ELR (cell line): ENCODE measurements around the gene GPC6.

Experiments
- DNase-seq: peaks from one replicate; pipeline ENCODE4 v3.0.0-alpha.2; 2015; ENCODE audit warnings: low read depth

GPC6 gene

DNA sequence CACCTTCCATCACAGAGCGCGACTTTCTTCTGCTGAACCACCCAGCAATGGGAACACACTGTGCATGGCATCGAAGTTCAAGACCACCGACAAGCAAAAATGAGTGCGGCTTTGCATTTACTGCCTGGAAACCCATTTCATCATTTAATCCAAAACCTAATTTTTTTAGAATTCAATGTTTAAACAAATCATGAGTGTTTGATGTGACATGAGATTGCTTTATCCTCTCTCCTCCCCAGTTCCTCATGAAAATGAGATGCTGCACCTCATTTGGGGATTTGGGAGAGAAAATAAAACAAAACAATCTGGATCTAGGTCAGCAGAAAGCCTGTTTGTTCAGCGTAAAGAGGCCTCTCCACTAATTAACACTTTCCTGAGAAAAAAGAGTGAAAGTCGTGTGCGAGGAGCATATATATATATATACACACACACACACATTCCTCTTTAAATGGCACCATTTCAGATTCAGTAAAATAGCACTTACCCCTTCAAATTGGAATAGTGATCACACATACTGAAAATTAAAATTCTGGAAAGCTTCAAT lies 1126.6 kb downstream of the GPC6 start:
- DNase-seq, result no peak

- DNase-seq, result no peak
Observed at GRCh38 chr13:94359875-94360274, 1133.3 kb downstream of the GPC6 start.

GRCh38 chr13:94362411-94362909 lies 1135.9 kb downstream of the GPC6 start:
- peak; percentile 90 for DNase-seq

- DNase-seq, result no peak
Observed at GRCh38 chr13:94366677-94367076, 1140.1 kb downstream of the GPC6 start.

- no peak for DNase-seq
Observed at GRCh38 chr13:94369972-94370436, 1143.4 kb downstream of the GPC6 start.

DNA sequence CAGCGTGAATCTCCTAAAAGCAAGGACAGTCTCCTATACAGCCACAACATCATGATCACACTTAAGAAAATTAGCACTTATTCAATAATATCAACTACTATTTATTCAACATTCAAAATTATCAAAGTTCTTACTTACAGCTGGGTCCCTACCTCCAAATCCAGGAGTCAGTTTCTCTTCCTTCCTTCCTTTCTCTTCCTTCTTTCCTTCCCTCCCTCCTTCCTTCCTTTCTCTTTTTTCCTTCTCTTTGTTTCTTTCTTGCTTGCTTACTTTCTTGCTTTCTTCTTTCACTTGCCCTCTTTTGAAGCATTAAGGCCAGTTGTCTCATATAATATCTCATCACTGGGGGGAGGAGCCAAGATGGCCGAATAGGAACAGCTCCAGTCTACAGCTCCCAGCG lies 1145.2 kb downstream of the GPC6 start:
- no peak for DNase-seq

DNA sequence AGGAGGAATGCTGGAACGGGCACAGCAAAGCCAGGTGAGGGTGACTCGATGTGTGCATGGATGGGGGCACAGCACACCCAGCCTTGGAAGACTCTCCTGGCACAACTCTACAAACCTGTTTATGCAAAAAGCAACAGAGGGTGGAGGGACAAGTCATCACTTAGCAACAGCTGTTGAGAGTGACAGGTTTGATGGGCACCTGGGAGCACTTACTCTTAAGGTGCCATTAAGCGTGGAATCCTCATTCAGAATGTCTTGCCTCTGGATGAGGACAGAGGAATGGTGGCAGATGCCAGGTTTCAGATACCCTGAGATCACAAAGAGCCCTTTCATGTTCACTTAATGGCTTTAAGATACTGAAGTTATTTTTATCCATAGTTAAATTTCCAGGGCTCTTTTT lies 1155.9 kb downstream of the GPC6 start:
- DNase-seq, result no peak

DNA sequence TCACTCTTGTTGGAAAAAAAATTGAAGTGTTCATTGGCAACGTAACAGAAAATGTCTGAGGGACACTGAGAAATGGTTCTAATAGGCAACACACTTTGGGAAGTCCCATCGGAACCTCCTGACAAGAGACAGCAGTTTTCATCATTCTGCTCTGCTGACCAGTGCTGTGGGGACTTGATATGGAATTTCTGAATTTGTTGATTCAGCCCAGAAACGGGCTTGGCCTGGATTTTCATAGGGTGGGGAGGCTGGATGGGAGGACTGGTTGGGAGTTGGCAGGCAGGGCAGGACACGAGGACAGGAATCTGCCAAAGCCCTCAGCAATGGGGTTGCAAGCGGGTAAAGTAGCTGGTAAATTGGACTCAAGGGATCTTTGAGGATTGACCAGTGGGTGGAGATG lies 1156.4 kb downstream of the GPC6 start:
- no peak for DNase-seq

GRCh38 chr13:94384231-94384905 lies 1157.8 kb downstream of the GPC6 start:
- no peak for DNase-seq

DNA sequence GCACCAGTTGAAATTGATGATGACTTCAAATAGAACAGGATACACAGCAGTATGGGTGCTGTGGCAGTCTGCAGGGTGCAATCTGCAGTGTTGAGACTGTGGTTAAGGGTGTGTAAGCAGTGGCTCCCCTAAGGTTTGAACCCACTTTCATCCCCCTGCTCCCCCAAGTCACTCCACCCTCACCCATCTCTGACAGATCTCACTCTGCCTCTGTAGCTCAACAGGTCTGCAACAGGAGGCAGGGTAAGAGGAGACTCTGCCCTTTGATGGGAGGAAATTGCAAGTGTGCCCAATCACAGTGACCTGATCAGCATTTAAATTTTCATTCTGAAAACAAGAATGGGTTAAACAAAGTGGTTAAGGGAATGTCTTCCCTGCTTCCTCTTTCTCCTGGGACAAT lies 1160.4 kb downstream of the GPC6 start:
- no peak for DNase-seq

DNA sequence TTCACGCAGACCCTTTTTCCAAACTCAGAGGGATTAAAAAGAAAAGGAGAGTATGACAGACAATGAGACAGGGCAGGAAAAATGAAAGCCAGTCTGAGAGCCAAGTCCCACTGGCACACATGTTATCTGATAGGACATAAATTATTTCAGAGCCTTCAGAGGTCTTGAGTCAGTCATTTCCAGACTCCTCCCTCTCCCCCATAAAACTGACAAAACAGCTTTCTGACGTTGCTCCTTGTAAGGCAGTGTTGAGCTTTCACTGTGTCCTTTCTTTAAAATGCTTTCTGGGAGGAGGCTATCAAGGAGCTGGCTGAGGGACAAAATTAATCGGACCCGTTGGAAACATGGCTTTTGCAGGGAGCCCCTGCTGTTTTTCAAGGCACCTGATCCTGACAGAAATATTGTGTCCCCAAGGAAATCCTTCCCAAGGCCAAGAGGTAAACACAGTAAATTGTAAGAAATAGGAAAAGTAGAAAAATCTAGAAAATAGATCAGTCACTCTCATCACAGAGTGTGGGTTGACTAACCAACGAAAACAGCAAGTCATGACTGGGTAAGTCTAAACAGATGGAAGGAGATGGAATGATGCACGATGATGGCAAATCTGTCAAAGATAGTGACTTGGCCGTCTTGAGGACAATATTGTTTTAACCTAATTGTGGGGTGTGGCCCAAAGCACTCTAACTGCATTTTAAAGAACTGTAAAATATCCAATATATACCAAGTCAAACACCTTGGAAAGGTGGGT lies 1163.2 kb downstream of the GPC6 start:
- DNase-seq, result no peak

DNA sequence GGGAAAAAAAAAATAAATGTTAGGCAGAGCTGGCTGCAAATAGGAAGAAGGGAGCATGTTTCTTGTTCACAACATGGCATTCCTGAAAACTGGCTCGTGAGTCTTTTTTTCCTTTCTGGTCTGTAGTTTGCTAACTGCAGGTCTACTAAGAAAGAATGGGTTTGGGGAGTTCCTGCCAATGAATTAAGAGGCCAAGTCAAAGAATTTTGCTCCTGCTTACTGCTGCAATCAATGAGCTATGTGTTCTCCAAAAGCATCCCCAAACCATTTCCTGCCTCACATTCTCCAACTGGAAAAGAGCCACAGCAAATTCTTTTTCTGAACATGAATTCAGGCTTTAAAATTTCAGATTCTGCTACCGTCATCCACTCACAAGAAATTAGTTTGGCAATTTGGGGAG lies 1164.3 kb downstream of the GPC6 start:
- DNase-seq, result no peak

GRCh38 chr13:94394723-94395122 lies 1168.1 kb downstream of the GPC6 start:
- DNase-seq, result no peak

DNA sequence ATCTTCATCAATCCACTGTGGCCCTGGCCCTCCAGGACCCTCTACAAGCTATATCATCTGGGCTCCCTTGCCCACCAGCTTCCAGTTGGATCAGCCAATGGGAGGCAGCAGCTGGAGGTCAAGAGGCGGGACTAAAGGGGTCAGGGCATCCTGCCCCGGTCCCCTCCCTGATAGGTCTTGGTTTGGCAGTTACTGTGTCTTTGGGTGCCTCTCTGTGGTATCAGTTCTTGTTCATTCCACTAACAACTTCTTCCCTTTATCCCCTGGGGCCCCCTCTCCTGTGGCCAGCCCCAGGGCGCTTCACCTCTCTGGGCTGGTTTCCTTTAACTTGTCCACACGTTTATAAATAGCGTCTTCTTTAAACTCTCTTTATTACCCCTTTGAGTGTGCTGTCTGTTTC lies 1169.3 kb downstream of the GPC6 start:
- no peak for DNase-seq

- DNase-seq, result no peak
Observed at GRCh38 chr13:94399812-94400211, 1173.2 kb downstream of the GPC6 start.

GRCh38 chr13:94400874-94401273 lies 1174.3 kb downstream of the GPC6 start:
- DNase-seq, result no peak

DNA sequence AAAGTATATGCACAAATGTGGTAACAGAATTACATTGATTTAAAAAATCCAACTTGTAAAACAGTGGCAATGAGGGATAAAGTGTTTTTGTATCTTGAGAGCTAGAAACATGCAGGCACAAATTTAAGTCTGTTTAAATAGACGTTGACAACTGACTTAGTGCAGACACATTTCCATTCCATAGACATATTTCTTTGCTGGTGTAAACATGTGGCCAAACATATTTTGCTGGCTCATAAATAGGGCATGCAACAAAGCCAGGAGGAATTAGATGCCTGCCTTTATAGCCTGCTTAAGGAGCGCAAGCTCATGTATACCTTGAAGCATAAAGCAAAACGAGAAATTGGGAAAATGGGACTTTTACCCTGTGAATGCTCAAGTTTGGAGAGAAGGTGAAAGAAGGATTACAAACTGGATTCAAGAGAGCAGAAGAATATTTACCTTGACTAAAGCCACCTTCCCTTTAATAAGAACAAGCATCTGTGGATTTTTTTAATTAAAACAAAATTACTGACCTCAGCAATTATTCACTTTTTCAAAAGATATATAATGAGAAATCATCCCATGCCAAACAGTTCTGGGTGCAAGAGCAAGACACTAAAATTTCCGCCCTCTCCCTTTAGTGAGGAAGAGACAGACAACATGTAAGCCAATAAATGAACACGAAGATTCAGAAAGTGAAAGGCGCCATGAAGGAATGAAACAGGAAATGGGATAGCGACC lies 1181.9 kb downstream of the GPC6 start:
- DNase-seq, result no peak

DNA sequence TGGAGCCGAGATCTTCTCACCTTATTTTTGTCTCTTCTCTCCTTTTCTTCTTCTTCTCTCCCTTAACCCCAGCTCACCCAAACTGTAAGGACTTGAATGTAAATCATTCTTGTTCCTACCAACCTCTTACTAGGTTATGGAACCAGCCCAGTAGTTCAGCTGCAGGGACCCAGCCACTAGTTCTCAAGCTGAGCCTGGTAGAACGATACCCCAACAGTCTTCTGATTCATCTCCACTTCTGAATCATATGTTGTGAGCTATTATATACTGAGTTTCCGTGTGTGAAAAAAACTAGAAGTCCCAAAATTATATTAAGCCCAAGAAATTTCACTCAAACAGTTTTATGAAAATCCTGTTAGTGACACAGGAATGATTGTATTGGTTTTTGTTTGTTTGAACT lies 1185.1 kb downstream of the GPC6 start:
- no peak for DNase-seq

DNA sequence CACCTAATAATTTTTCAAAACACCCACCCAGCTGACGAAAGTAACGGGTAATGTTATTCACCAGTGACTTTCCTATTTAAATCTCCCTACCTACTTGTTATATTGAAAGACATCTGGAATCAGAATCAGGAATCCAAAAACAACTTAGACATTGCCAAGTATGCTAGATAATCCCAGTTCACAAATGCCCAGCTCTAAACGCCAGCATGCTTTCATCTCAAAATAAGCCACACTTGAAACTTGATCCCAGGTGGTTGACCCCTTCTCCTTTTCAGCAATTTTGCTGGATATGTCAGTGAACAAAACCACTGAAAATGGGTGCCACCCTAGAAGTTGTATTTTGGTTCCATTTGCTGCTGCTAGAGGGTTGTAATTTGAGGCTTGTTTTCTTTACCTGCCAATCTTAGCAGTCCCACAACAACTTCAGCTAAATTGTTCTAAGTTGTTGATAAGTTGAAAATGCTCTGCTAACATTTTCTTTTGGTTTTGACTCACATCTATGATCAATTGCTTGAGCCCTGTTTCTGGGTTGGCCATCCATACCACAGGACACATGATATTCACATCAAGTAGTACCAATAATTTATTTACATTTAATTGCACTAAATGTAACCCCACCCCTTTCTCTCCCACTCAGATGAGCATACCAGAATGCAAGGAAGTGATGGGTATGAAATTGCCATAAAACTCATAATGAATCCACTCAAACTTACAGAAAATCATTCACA lies 1186.4 kb downstream of the GPC6 start:
- DNase-seq, result no peak

DNA sequence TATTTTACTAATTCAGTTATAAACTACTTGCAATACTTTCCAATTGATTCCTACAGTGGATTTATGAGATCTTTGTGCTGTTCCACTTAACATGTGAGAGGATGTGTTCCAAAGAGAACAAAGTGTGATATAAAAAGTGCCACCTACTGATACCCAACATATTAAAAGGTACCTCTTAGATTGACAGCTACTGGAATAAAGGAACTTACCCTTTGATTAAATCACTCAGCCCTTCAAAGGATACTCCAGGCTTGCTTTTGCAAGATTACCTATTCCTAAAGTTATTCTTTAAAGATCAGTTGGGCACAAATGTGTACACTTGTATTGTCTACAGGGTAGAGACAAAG lies 1187.0 kb downstream of the GPC6 start:
- no peak for DNase-seq

GRCh38 chr13:94414141-94414540 lies 1187.5 kb downstream of the GPC6 start:
- DNase-seq, result no peak

DNA sequence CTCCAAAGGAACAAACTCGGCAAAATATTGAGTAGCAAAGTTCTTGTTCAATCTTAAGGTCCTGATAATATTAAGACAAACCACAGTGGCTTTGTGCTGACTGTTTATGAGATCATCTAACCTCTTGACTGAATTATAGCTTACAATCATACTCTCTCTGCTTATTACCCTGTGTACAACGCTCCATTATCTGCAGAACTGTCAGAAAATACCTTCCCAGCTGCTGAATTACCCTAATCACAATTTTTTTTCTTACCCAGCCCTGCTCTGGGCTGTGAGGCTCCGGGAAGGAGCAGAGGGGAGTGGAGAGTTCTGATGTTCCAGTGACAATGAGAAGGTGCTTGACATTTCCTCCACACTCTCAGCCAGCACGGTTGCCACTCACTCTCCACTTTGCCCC lies 1188.1 kb downstream of the GPC6 start:
- no peak for DNase-seq
